ENCODE data around the gene PAX5.

Gene PAX5

DNA sequence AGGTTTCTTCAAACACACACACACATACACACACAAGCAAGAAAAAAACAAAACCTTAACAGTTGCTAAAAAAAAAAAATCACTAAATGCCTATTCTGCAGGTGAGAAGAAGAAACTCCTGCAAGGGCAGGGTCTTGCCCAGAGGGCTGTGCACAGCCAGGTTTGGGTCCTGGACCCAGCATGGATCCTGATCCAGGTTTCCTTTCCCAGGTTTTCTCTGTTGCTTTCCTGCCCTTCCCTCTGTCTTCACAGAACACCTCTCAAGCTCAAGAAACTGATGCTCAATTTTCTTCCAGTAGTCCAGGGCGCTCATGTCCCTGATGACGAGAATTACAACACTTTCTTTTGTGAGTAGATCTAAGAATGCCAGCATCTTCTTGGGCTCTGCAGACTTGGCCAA lies 136.6 kb downstream of the PAX5 start:
- no peak for DNase-seq

GRCh38 chr9:36897019-36897418 lies 137.0 kb downstream of the PAX5 start:
- no peak for DNase-seq

DNA sequence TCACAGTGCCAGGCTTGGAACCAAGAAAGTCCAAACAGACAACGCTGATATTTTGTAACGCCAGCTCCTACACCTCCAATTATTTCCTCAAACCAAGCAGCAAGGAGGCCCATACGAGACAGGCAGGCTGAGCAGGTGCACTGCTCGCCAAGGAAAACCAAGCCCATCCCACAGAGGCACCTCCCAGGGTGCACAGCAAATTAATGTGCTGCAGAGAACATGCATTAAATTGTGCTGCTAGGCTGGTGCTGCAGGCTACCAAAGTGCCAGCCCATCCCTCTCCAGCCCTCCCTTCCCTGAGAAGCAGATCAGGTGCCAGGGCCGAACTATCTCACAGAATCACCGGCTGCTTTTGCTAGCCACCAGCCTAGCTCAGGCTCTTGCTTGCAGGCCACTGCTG lies 137.8 kb downstream of the PAX5 start:
- DNase-seq, result no peak

GRCh38 chr9:36895744-36896260 lies 138.3 kb downstream of the PAX5 start:
- DNase-seq, result no peak

- no peak for DNase-seq
Measured at GRCh38 chr9:36894695-36895310, 139.3 kb downstream of the PAX5 start.

DNA sequence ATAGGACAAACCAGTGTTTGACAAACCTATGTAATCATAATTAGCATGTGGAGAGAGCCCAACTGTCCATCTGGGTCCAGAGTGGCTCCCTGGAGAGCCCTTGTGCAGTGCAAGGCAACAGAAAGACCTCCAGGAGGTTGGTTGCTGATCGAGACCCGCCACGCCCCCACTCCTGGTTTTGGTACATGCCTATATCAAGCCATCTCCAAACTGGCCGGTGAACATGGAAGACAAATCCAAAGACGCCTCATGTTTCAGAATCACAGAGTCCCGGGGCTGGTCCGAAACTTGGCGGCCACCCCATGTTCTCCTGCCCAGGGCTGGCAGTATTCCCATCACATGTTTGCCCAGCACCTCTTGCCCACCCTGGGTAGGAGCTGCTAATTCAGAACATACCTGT lies 140.2 kb downstream of the PAX5 start:
- no peak for DNase-seq

DNA sequence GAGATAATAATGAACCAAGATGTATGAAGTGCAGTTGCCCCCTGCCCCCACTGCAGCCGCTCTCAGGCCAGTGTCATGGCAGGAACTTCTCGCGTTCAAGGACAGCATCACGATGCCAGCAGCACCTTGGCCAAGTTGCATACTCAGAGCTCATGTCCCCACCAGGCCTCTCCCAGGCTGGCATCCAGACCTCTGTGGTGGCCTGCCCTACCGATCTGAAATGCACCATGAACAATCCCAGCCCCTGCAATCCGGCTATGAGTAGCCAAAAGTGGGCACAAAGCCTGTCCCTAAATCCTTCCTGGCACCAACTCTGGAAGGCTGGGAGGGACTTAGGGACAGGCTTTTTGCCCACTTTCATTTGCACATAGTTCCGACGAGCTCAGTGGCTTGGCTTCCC lies 140.9 kb downstream of the PAX5 start:
- DNase-seq, result no peak

- DNase-seq, result no peak
Measured at GRCh38 chr9:36892279-36892678, 141.8 kb downstream of the PAX5 start.

GRCh38 chr9:36891341-36891811 lies 142.7 kb downstream of the PAX5 start:
- DNase-seq, result no peak

DNA sequence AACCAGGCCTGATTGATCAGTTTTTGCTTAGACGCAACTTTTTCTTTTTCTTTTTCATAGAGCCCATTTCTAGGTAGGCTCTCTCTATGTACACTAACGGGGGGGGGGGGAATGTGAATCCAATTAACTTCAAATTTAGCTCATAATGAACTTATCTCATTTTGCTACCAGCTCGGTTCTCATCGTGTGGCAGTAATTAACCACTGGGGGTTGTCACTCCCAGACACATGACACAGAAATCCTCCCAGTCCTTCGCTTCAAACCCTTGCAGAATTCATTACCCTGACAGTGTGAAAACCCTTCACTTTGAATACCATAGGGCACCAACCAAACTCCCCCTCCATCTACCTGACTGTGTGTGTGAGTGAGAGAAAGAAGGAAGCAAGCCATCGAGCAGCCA lies 144.2 kb downstream of the PAX5 start:
- DNase-seq, result no peak

DNA sequence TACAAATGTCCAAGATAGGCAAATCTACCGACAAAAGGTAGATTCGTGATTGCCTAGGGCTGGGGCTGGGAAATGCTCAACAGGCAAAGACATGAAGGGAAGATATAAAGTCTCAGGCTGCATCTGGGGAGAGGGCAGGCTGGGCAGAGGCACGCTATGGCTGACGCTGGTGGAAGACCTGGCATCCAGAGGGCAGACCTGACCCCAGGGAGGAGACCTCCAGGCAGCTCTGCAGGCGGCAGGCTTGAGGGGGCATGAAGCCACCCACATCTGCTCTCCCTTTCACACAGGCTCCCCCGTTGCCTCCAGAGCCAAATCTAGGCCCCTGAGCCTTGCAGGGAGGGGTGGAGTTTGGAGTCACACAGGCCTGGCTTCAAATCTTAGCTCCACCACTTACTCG lies 145.5 kb downstream of the PAX5 start:
- no peak for DNase-seq

DNA sequence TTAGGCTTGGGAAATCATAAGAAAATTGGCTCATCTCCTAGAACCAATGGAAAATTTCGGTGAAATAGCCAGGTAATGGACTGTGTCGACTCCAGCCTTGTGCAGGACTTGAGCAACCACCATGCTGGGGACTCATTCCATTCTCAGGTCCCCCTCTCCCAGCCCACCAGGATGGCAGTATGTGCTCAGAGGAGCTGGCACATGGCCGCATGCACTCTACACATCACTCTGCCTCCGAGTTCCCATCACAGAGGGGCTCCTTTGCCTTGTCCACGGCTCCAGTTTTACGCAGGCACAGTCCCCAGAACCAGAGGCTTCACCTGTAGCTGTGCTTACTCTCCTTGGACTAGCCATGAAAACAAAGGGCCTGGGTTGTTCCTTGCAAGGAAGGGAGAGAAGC lies 149.3 kb downstream of the PAX5 start:
- DNase-seq, result no peak

DNA sequence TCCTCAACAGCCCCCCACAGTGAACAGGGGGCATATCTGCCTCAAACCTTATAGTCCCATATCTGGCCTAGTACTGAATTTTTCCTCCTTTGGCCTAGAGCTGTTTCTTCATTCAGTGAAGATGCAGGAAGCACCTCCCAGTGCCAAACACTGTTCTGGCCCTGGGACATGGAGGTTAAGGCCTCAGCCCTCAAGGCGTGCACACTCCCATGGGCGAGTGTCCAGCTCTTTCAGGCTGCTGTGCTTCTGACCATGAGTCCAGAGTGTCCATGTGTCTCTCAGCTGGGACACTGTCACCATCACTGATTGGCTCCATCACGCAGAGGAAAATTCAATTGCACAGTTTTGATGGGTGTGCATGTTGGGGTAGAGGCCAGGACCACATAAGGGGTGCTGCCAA lies 151.5 kb downstream of the PAX5 start:
- DNase-seq, result no peak

DNA sequence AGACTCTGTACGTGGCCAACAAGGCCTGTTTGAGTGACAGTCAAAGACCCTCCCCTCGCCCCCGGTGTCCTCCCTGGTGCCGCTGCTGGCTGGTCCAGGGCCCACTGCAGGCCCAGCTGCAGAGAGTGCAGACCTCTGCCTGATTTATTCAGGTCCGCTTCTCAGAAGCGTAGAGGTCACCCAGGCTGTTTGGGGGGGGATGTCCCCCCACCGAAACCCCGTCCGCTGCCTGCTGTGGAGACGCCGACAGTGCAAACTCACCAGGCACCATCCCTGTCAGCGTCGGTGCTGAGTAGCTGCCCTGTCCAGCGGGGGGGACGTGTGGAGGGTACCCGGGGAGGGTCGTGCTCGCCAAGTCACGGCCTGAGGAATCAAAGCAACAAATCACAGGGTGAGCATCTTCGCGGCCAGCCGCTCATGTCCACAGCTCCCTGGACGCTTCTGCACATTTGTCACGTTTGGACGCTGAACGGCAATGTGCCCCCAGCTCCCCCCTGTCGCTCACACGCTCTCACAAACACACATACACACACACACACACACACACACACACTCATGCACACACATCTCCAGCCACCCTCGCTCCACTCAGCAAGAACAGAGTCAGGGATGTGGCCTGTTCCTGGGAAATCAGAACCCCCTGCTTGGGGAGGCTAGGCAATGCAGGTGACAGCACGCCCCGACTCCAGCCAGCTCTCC lies 152.2 kb downstream of the PAX5 start:
- DNase-seq, result no peak

- no peak for DNase-seq
Measured at GRCh38 chr9:36881316-36881715, 152.8 kb downstream of the PAX5 start.

DNA sequence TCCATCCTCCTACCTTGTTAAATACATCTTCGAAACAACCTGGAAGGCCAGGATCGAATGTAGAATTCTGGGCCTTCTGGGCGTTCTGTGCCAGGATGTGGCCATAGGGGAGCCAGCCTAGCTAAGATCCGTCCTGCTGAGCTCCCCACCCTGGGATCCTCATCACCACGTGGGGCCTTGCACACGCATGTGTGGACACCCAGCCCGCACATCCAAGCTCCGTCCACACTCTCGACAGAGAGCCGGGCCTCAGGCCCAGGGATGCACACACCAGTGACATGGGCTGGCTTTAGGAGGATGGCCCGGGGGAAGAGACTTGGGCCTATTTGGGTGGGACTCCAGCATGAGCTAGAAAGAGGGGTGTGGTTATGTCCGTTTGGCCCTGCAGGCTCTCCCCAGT lies 154.0 kb downstream of the PAX5 start:
- DNase-seq, result no peak

GRCh38 chr9:36878986-36879982 lies 154.8 kb downstream of the PAX5 start:
- DNase-seq, result no peak

DNA sequence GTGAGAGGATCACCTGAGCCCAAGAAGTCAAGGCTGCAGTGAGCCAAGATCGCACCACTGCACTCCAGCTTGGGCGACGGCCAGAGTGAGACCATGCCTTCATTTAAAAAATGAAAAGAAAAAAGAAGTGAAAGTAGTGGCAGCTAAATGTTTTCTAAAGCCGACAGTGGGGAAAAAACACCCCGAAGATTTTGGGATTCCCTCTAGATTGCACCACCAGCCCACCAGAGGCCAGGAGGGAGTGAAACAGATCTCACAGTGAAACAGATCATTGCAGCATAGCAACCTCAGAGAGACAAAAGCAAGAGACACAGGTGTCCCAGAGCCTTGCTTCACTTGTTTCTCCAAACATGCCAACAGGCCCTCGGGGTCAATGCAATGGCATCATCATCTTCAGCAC lies 156.8 kb downstream of the PAX5 start:
- no peak for DNase-seq

DNA sequence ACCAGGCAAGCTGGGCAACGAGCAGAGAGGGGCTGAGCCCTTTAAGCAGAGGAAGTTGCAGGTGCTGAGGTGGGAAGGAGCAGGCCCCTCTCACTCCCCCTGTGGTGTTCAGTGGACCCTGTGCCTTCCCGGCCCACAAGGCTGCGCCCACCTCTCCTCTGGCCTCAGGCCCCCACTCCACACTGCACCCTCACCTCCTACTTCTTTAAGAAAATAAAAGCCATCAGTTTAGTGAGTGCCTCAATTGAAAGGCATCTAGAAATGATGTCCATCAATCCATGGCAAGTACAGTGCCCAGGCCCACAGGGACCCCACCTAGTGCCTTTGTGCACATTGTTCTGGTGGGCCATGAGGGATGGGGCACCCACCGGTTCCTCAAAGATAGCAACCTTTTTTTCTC lies 158.0 kb downstream of the PAX5 start:
- DNase-seq, result no peak

DNA sequence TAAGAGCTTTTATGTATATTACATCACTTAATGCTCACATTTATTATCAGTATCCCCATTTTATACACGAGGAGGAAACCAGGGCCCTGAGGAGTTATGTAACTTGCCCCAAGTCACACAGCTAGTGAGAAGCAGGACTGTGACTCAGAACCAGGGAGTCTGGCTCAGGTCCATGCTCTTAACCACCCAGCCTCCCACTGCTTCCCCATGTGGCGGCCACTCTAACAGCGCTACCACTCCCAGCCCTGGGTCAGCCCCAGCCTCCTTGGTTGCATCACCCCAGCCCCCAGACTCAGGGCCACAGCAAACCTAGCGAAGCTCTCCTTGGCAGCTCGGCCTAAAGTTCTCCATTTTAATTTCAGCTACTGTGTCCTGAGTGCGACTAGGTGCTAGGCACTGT lies 159.1 kb downstream of the PAX5 start:
- DNase-seq, result no peak

DNA sequence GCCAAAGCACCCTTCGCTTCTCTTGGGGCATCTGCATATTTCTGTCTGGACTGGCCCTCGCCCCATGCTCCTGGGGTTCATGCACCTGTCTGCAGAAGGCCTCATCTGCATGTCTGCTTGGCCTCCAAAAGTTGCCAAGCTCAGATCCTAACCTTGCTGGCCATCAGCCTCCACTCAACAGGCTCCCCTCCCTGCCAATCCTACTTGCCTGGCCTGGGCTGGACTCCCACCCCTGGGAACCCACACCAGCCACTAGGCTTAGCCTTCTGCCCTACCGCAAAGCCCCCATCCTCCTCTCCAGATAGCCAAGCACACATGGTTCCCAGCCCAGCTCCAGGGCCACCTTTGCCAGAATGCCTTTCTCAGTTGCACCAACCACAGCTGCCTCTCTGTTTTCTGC lies 159.8 kb downstream of the PAX5 start:
- DNase-seq, result no peak

GRCh38 chr9:36873247-36873875 lies 160.7 kb downstream of the PAX5 start:
- peak; percentile 30 to 66 (median 52) for DNase-seq

DNA sequence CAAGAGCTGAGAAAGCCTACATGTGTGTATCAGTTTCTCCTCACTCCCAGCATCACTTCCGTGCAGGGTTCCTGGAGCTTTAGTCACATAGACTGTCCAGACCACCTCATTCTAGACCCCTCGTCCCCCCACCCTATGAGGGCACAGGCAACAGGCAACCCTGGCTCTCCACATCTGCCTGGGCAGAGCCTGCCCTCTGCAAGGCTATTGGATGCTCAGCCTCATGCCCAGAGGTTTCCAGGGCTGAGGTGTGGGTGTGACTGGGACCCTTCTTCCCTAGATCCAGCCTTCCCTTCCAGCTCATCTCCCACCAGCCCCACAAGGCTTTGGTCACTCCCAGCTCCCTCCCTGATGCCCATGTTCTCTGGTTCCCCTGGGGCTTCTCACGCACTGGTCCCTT lies 161.4 kb downstream of the PAX5 start:
- no peak for DNase-seq
